ENCODE results near the gene CLDN5. TPM values are rescaled to one million over a fixed set of nuclear protein-coding genes. Genes with fewer than 3 reads are reported as not detected.
"Not testable (repeated sequence)": the region's sequence is repeated elsewhere in the genome, so short reads cannot be mapped to it uniquely, and the experiment has no call there.

Gene CLDN5
- total and polyA plus RNA-seq, 5 donors from 2014 or later = 0.84 to 2.3 (median 1.7) TPM

- Mint-ChIP-seq H3K4me3 (no peak overlapping the region), H3K27ac (peak overlapping the region in 1 of 3 donors; percentile 31), H3K4me1 (no peaks in the 10 kb centered on the region), H3K9me3 (peaks cover 0 to 3% (median 1%) of the 10 kb centered on the region in 7 donors), H3K36me3 (no peaks in the 10 kb centered on the region), H3K27me3 (peaks cover 17% of the 10 kb centered on the region)
- no peak for DNase-seq
- Histone ChIP-seq H3K27ac (ENCODE audit: insufficient read depth, low read length, poor library complexity, severe bottlenecking) (no peak overlapping the region), H3K27me3 (ENCODE audit: control insufficient read depth, insufficient read depth, low read length) (no peaks in the 10 kb centered on the region), H3K4me3 (ENCODE audit: low read depth, low read length) (no peak overlapping the region), H3K36me3 (ENCODE audit: control insufficient read depth, insufficient read depth, low read length) (no peaks in the 10 kb centered on the region), H3K9me3 (ENCODE audit: control insufficient read depth in 2 of 2, low read length in 2 of 2) (peaks cover 0 to 5% of the 10 kb centered on the region in 2 experiments), H3K4me1 (ENCODE audit: control insufficient read depth, insufficient read depth, low read length, poor library complexity, severe bottlenecking) (no peaks in the 10 kb centered on the region)
- ATAC-seq (ENCODE audit: low read depth in 2 of 2) = no peak
Measured at GRCh38 chr22:19554834-19555404, 30.7 kb upstream of the CLDN5 start.

DNA sequence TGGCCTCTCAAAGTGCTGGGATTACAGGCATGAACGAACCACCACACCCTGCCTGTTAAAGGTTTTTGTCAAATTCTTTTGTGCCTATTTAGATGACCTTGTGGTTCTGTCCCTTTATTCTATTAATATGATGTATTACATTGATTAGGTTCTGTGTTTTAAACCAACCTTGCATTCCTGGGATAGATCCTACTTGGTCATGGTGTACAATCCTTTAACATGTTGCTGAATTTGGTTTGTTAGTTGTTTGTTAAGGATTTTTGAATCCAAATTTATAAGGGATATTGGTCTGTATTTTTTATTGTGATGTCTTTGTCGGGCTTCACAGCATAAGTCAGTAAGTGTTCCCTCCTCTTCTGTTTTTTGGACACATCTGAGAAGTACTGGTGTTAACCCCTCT, 29.0 kb upstream of the CLDN5 start:
- ATAC-seq (ENCODE audit: low read depth in 2 of 2) = no peak
- peaks cover 0 to 3% (median 1%) of the 10 kb centered on the region in 7 donors for H3K9me3 Mint-ChIP-seq
- Histone ChIP-seq H3K9me3 (ENCODE audit: control insufficient read depth in 2 of 2, low read length in 2 of 2) (peaks cover 0 to 5% of the 10 kb centered on the region in 2 experiments), H3K27me3 (ENCODE audit: control insufficient read depth, insufficient read depth, low read length) (no peaks in the 10 kb centered on the region), H3K36me3 (ENCODE audit: control insufficient read depth, insufficient read depth, low read length) (no peaks in the 10 kb centered on the region), H3K27ac (ENCODE audit: insufficient read depth, low read length, poor library complexity, severe bottlenecking) (no peak overlapping the region), H3K4me3 (ENCODE audit: low read depth, low read length) (no peak overlapping the region), H3K4me1 (ENCODE audit: control insufficient read depth, insufficient read depth, low read length, poor library complexity, severe bottlenecking) (no peaks in the 10 kb centered on the region)
- H3K27ac Mint-ChIP-seq = no peak overlapping the region
- no peaks in the 10 kb centered on the region for H3K4me1 Mint-ChIP-seq
- H3K27me3 Mint-ChIP-seq = peaks cover 22% of the 10 kb centered on the region
- no peaks in the 10 kb centered on the region for H3K36me3 Mint-ChIP-seq
- no peak for DNase-seq
- H3K4me3 Mint-ChIP-seq = no peak overlapping the region

- Mint-ChIP-seq H3K27ac (no peak overlapping the region), H3K4me1 (no peaks in the 10 kb centered on the region)
- ATAC-seq (ENCODE audit: low read depth in 2 of 2) = no peak
Measured at GRCh38 chr22:19550382-19550781, 26.2 kb upstream of the CLDN5 start.

DNA sequence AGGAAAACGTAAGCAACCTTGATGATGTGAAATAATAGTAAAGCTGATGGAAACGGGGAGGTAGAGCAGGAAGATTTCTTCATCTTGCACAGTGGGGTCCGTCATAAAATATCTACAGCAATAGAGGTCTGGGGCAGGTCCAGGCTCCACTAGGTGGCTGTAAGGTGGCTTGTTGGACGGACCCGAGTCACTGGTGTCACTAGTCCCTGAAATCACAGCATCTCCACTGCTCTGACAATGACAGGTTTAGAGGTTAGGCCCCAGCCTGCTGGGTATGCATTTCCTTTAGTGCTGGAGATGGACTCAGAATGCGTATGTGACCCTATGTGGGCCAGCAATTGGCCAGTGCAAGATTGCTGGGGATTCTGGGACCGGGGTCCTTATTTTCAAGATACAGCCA, 25.2 kb upstream of the CLDN5 start:
- DNase-seq = no peak
- Mint-ChIP-seq H3K9me3 (peaks cover 0 to 3% (median 1%) of the 10 kb centered on the region in 7 donors), H3K4me1 (no peaks in the 10 kb centered on the region), H3K27me3 (peaks cover 17% of the 10 kb centered on the region), H3K27ac (no peak overlapping the region), H3K36me3 (no peaks in the 10 kb centered on the region), H3K4me3 (no peak overlapping the region)
- Histone ChIP-seq H3K27ac (ENCODE audit: insufficient read depth, low read length, poor library complexity, severe bottlenecking) (no peak overlapping the region), H3K4me3 (ENCODE audit: low read depth, low read length) (no peak overlapping the region), H3K27me3 (ENCODE audit: control insufficient read depth, insufficient read depth, low read length) (no peaks in the 10 kb centered on the region), H3K4me1 (ENCODE audit: control insufficient read depth, insufficient read depth, low read length, poor library complexity, severe bottlenecking) (no peaks in the 10 kb centered on the region), H3K36me3 (ENCODE audit: control insufficient read depth, insufficient read depth, low read length) (no peaks in the 10 kb centered on the region), H3K9me3 (ENCODE audit: control insufficient read depth in 2 of 2, low read length in 2 of 2) (peaks cover 0 to 5% of the 10 kb centered on the region in 2 experiments)
- no peak for ATAC-seq (ENCODE audit: low read depth in 2 of 2)

More at GRCh38 chr22:19550382-19550781, 26.2 kb upstream of the CLDN5 start:
- peaks cover 0 to 3% (median 1%) of the 10 kb centered on the region in 7 donors for H3K9me3 Mint-ChIP-seq
- Histone ChIP-seq H3K4me3 (ENCODE audit: low read depth, low read length) (no peak overlapping the region), H3K36me3 (ENCODE audit: control insufficient read depth, insufficient read depth, low read length) (no peaks in the 10 kb centered on the region), H3K27ac (ENCODE audit: insufficient read depth, low read length, poor library complexity, severe bottlenecking) (no peak overlapping the region), H3K4me1 (ENCODE audit: control insufficient read depth, insufficient read depth, low read length, poor library complexity, severe bottlenecking) (no peaks in the 10 kb centered on the region), H3K27me3 (ENCODE audit: control insufficient read depth, insufficient read depth, low read length) (no peaks in the 10 kb centered on the region), H3K9me3 (ENCODE audit: control insufficient read depth in 2 of 2, low read length in 2 of 2) (peaks cover 0 to 5% of the 10 kb centered on the region in 2 experiments)
- no peak overlapping the region for H3K4me3 Mint-ChIP-seq
- H3K36me3 Mint-ChIP-seq = no peaks in the 10 kb centered on the region
- peaks cover 22% of the 10 kb centered on the region for H3K27me3 Mint-ChIP-seq
- no peak for DNase-seq

- peaks cover 0 to 5% of the 10 kb centered on the region in 2 experiments for H3K9me3 ChIP-seq (ENCODE audit: control insufficient read depth in 2 of 2, low read length in 2 of 2)
- H3K4me1 Mint-ChIP-seq = no peaks in the 10 kb centered on the region
- H3K27ac Mint-ChIP-seq = peak overlapping the region in 1 of 3 donors; percentile 80
- no peak overlapping the region for H3K4me3 ChIP-seq (ENCODE audit: low read depth, low read length)
- ATAC-seq (ENCODE audit: low read depth in 2 of 2) (no peak), DNase-seq (no peak)
- no peaks in the 10 kb centered on the region for H3K27me3 ChIP-seq (ENCODE audit: control insufficient read depth, insufficient read depth, low read length)
- H3K4me3 Mint-ChIP-seq = no peak overlapping the region
- H3K27ac ChIP-seq (ENCODE audit: insufficient read depth, low read length, poor library complexity, severe bottlenecking) = no peak overlapping the region
- H3K9me3 Mint-ChIP-seq = peaks cover 0 to 3% (median 1%) of the 10 kb centered on the region in 7 donors
- H3K4me1 ChIP-seq (ENCODE audit: control insufficient read depth, insufficient read depth, low read length, poor library complexity, severe bottlenecking) = no peaks in the 10 kb centered on the region
- peaks cover 12% of the 10 kb centered on the region for H3K27me3 Mint-ChIP-seq
- no peaks in the 10 kb centered on the region for H3K36me3 Mint-ChIP-seq
- no peaks in the 10 kb centered on the region for H3K36me3 ChIP-seq (ENCODE audit: control insufficient read depth, insufficient read depth, low read length)
Measured at GRCh38 chr22:19548964-19549363, 24.8 kb upstream of the CLDN5 start.

GRCh38 chr22:19548427-19548826, 24.2 kb upstream of the CLDN5 start:
- not testable (repeated sequence) for H3K4me1 ChIP-seq (ENCODE audit: control insufficient read depth, insufficient read depth, low read length, poor library complexity, severe bottlenecking); H3K36me3 Mint-ChIP-seq; H3K9me3 Mint-ChIP-seq; ATAC-seq (ENCODE audit: low read depth in 2 of 2); H3K9me3 ChIP-seq (ENCODE audit: control insufficient read depth in 2 of 2, low read length in 2 of 2); H3K36me3 ChIP-seq (ENCODE audit: control insufficient read depth, insufficient read depth, low read length); H3K27me3 ChIP-seq (ENCODE audit: control insufficient read depth, insufficient read depth, low read length); H3K4me1 Mint-ChIP-seq; H3K4me3 Mint-ChIP-seq; H3K4me3 ChIP-seq (ENCODE audit: low read depth, low read length); H3K27ac ChIP-seq (ENCODE audit: insufficient read depth, low read length, poor library complexity, severe bottlenecking); DNase-seq; H3K27ac Mint-ChIP-seq
- peaks cover 12% of the 10 kb centered on the region for H3K27me3 Mint-ChIP-seq

DNA sequence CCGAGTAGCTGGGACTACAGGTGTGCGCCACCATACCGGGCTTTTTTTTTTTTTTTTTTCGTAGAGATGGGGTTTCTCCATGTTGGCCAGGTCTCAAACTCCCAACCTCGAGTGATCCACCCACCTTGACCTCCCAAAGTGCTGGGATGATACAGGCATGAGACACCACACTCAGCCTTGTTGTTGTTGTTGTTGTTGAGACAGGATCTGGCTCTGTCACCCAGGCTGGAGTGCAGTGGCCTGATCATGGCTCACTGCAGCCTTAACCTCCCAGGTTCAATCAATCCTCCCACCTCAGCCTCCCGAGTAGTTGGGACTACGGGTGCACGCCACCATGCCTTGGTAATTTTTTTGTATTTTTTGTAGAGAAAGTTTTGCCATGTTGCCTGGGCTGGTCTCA, 23.4 kb upstream of the CLDN5 start:
- H3K4me3 ChIP-seq (ENCODE audit: low read depth, low read length) = no peak overlapping the region
- Mint-ChIP-seq H3K36me3 (no peaks in the 10 kb centered on the region), H3K4me3 (no peak overlapping the region), H3K4me1 (no peaks in the 10 kb centered on the region), H3K27me3 (peaks cover 12% of the 10 kb centered on the region), H3K9me3 (peaks cover 0 to 3% (median 1%) of the 10 kb centered on the region in 7 donors), H3K27ac (no peak overlapping the region)
- no peaks in the 10 kb centered on the region for H3K27me3 ChIP-seq (ENCODE audit: control insufficient read depth, insufficient read depth, low read length)
- ATAC-seq (ENCODE audit: low read depth in 2 of 2) (no peak), DNase-seq (no peak)
- no peaks in the 10 kb centered on the region for H3K36me3 ChIP-seq (ENCODE audit: control insufficient read depth, insufficient read depth, low read length)
- H3K9me3 ChIP-seq (ENCODE audit: control insufficient read depth in 2 of 2, low read length in 2 of 2) = no peaks in the 10 kb centered on the region
- no peak overlapping the region for H3K27ac ChIP-seq (ENCODE audit: insufficient read depth, low read length, poor library complexity, severe bottlenecking)
- no peaks in the 10 kb centered on the region for H3K4me1 ChIP-seq (ENCODE audit: control insufficient read depth, insufficient read depth, low read length, poor library complexity, severe bottlenecking)

- no peaks in the 10 kb centered on the region for H3K36me3 ChIP-seq (ENCODE audit: control insufficient read depth, insufficient read depth, low read length)
- no peaks in the 10 kb centered on the region for H3K4me1 ChIP-seq (ENCODE audit: control insufficient read depth, insufficient read depth, low read length, poor library complexity, severe bottlenecking)
- H3K9me3 ChIP-seq (ENCODE audit: control insufficient read depth in 2 of 2, low read length in 2 of 2) = no peaks in the 10 kb centered on the region
- Mint-ChIP-seq H3K27ac (no peak overlapping the region), H3K27me3 (peaks cover 17% of the 10 kb centered on the region), H3K4me1 (no peaks in the 10 kb centered on the region), H3K9me3 (peaks cover 0 to 2% (median 0%) of the 10 kb centered on the region in 7 donors), H3K4me3 (no peak overlapping the region), H3K36me3 (no peaks in the 10 kb centered on the region)
- no peak overlapping the region for H3K27ac ChIP-seq (ENCODE audit: insufficient read depth, low read length, poor library complexity, severe bottlenecking)
- ATAC-seq (ENCODE audit: low read depth in 2 of 2) (no peak), DNase-seq (no peak)
- H3K4me3 ChIP-seq (ENCODE audit: low read depth, low read length) = no peak overlapping the region
- no peaks in the 10 kb centered on the region for H3K27me3 ChIP-seq (ENCODE audit: control insufficient read depth, insufficient read depth, low read length)
Measured at GRCh38 chr22:19546680-19547079, 22.5 kb upstream of the CLDN5 start.

All from CD4-positive, CD25-positive, alpha-beta regulatory T cell (primary cell).